ENCODE measurements around the gene XYLT1.

DNA sequence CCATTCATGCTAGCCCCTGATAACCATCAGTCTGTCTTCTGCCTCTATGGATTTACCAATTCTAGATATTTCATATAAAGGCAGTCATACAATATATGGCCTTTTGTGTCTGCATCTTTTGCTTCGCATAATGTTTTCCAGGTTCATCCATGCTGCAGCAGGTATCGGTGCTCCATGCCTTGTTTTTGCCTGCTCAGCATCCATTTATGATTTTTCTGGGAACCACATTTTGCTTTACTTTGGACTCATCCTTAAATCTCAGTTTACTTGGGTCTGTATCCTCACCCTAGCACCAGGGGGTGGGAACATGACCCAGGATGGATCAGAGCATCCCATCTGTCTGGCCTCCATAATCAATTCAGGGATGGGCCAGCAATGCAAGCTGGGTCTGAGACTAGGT is 325.7 kb downstream of the XYLT1 start:
- TF ChIP-seq, protein P1, sequence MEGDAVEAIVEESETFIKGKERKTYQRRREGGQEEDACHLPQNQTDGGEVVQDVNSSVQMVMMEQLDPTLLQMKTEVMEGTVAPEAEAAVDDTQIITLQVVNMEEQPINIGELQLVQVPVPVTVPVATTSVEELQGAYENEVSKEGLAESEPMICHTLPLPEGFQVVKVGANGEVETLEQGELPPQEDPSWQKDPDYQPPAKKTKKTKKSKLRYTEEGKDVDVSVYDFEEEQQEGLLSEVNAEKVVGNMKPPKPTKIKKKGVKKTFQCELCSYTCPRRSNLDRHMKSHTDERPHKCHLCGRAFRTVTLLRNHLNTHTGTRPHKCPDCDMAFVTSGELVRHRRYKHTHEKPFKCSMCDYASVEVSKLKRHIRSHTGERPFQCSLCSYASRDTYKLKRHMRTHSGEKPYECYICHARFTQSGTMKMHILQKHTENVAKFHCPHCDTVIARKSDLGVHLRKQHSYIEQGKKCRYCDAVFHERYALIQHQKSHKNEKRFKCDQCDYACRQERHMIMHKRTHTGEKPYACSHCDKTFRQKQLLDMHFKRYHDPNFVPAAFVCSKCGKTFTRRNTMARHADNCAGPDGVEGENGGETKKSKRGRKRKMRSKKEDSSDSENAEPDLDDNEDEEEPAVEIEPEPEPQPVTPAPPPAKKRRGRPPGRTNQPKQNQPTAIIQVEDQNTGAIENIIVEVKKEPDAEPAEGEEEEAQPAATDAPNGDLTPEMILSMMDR (IDR thresholded peaks at IDR 0.05), result no peak
- TF ChIP-seq, protein P2, sequence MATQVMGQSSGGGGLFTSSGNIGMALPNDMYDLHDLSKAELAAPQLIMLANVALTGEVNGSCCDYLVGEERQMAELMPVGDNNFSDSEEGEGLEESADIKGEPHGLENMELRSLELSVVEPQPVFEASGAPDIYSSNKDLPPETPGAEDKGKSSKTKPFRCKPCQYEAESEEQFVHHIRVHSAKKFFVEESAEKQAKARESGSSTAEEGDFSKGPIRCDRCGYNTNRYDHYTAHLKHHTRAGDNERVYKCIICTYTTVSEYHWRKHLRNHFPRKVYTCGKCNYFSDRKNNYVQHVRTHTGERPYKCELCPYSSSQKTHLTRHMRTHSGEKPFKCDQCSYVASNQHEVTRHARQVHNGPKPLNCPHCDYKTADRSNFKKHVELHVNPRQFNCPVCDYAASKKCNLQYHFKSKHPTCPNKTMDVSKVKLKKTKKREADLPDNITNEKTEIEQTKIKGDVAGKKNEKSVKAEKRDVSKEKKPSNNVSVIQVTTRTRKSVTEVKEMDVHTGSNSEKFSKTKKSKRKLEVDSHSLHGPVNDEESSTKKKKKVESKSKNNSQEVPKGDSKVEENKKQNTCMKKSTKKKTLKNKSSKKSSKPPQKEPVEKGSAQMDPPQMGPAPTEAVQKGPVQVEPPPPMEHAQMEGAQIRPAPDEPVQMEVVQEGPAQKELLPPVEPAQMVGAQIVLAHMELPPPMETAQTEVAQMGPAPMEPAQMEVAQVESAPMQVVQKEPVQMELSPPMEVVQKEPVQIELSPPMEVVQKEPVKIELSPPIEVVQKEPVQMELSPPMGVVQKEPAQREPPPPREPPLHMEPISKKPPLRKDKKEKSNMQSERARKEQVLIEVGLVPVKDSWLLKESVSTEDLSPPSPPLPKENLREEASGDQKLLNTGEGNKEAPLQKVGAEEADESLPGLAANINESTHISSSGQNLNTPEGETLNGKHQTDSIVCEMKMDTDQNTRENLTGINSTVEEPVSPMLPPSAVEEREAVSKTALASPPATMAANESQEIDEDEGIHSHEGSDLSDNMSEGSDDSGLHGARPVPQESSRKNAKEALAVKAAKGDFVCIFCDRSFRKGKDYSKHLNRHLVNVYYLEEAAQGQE (IDR thresholded peaks at IDR 0.05; ENCODE audit: low read depth, low read length), result no peak
- TF ChIP-seq, protein P3, sequence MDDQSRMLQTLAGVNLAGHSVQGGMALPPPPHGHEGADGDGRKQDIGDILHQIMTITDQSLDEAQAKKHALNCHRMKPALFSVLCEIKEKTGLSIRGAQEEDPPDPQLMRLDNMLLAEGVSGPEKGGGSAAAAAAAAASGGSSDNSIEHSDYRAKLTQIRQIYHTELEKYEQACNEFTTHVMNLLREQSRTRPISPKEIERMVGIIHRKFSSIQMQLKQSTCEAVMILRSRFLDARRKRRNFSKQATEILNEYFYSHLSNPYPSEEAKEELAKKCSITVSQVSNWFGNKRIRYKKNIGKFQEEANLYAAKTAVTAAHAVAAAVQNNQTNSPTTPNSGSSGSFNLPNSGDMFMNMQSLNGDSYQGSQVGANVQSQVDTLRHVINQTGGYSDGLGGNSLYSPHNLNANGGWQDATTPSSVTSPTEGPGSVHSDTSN (IDR thresholded peaks at IDR 0.05), result no peak
- TF ChIP-seq POLR2AphosphoS5 (IDR thresholded peaks at IDR 0.05; ENCODE audit: low read depth, low read length) (no peak), RFX5 (IDR thresholded peaks at IDR 0.05; ENCODE audit: low read length) (no peak), RAD21 (IDR thresholded peaks at IDR 0.05; ENCODE audit: low read length) (no peak), TCF12 (IDR thresholded peaks at IDR 0.05) (no peak), RCOR1 (IDR thresholded peaks at IDR 0.05; ENCODE audit: low read length) (no peak), SMC3 (IDR thresholded peaks at IDR 0.05; ENCODE audit: low read depth, low read length) (no peak), GABPA (IDR thresholded peaks at IDR 0.05; ENCODE audit: low read depth) (no peak), SIN3A (IDR thresholded peaks at IDR 0.05; ENCODE audit: borderline replicate concordance, low read depth, low read length) (no peak), EZH2phosphoT487 (IDR thresholded peaks at IDR 0.05; ENCODE audit: borderline replicate concordance, low read depth) (no peak), EP300 (IDR thresholded peaks at IDR 0.05; ENCODE audit: borderline replicate concordance in 1 of 2, low read depth in 1 of 2, low read length in 1 of 2) (no peak)

Measured in SK-N-SH (cell line).